HG03097 (cell line): ENCODE data around the gene DNAJA1.
A peak's percentile ranks its signal among the peaks of the same experiment; 100 is the strongest.

ENCODE experiments used
- ATAC-seq: cut with Tn5 transposase; IDR thresholded peaks from one replicate; pipeline ENCODE4 v1.9.1; 2021; ENCODE audit not compliant: unreplicated experiment, low FRiP score

Gene DNAJA1

GRCh38 chr9:33025572-33026342 is 684 bp downstream of the DNAJA1 start:
- ATAC-seq, result peak; percentile 36

DNA sequence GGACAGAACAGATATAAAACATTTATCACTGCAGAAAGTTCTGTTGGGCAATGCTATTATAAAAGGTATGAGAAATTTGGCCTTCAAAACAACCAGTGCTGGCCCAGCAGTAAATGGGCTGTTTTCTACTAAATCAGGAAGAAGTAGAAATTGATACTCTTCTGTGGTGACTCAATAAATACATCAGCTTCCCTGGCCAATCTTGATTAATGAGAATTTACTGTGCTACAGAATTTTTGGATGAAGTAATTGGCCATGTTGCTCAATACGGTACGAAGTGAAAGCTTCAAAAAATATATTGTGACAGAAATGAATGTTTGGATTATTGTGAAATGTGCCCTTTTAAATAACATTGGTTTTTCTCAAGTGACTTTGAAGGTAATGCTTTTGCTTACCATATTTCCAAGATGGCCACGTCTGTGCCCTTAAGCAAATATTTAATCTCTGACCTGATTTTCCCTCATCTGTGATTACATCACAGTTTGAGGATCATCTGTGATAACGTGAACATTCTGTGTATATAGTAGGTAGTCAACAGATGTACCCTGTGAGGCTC is 4.2 kb downstream of the DNAJA1 start:
- no peak for ATAC-seq

- ATAC-seq, result no peak
Observed at GRCh38 chr9:33030285-33030684, 5.2 kb downstream of the DNAJA1 start.

GRCh38 chr9:33032292-33032691 is 7.2 kb downstream of the DNAJA1 start:
- no peak for ATAC-seq

DNA sequence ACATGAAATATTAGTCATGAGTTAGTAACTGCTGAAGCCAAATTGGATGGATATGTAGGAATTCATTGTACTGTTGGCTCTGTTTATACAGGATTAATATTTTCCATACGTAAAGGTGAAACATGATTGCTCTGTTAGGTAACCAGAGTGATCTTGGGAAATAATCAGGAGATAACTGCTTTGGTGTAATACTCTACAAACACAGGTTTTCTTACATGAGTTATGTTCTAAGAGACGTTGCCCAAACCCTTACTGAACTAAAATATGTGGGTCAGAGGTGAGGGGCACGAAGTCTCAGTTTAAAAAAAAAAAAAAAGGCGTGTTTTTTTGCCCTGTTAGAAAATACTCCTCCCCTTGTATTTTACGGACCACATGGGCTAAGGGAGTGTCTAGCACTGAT is 7.8 kb downstream of the DNAJA1 start:
- no peak for ATAC-seq

DNA sequence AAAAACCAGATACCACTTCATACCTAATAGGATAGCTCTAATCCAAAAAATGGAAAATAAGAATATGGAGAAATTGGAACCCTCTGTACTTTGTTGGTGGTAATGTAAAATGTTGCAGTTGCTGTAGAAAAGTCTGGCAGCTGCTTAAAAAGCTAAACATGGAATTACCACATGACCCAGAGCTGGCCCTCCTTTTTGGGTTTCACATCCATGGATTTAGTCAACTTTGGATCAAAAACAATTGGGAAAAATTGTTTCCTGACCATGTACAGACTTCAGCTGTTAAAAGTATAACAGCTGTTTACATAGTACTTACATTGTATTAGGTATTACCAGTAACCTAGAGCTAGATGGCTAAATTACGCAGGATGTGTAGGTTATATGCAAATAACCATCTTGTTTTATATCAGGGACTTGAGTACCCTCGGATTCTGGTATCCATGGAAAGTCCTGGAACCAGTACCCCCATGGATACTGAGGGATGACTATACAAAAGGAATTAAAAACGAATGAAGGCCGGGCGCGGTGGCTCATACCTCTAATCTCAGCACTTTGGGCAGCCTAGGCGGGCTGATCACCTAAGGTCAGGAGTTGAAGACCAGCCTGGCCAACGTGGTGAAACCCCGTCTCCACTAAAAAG is 15.8 kb downstream of the DNAJA1 start:
- ATAC-seq, result no peak

- ATAC-seq, result no peak
Observed at GRCh38 chr9:33041432-33042188, 16.5 kb downstream of the DNAJA1 start.

- ATAC-seq, result no peak
Observed at GRCh38 chr9:33042473-33042872, 17.4 kb downstream of the DNAJA1 start.

DNA sequence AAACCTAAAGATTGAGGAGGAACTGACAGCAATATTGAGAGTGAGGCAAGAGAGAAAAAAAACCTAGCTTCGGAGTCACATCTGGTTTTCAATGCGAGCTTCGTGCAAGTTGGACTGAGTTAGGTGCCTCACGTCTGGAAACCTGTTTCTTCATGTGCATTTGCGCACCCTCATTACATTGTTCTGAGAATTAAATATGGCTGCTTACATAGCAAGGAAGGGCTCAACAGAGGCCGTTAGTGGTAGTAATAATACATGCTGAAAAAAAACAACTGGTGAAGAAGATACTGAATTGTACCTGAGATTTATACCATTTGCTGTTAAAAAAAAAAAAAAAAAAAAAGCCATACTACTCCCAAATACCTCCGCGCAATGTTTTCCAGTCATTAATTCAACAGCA is 18.6 kb downstream of the DNAJA1 start:
- no peak for ATAC-seq

DNA sequence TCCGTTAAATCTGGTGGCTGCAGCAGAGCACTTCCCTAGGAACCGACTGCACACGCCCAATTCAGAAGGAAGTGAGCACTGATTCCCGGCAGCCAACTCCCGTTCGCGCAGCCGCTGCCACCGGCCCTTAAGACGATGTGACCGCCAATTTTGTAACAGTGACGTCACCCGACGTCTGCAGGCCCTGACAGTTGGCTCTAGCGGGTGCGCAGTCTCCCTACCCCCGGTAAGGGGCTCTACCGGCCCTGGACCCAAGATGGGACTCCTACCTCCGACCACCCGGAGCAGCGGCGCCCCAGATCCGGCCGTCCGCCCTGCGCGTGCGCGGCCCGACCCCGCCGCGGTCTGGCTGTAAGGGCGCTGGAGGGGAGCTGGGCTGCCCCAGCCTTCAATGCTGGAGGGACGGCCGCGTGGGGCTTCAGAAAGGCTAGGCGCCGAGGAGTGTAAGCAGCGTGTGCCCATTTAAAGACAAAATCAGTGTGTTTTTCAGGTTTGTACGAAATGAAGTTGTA is 19.1 kb downstream of the DNAJA1 start:
- peak; percentile 60 for ATAC-seq

GRCh38 chr9:33044677-33045282 is 19.7 kb downstream of the DNAJA1 start:
- no peak for ATAC-seq

GRCh38 chr9:33046061-33046460 is 21.0 kb downstream of the DNAJA1 start:
- ATAC-seq, result no peak

DNA sequence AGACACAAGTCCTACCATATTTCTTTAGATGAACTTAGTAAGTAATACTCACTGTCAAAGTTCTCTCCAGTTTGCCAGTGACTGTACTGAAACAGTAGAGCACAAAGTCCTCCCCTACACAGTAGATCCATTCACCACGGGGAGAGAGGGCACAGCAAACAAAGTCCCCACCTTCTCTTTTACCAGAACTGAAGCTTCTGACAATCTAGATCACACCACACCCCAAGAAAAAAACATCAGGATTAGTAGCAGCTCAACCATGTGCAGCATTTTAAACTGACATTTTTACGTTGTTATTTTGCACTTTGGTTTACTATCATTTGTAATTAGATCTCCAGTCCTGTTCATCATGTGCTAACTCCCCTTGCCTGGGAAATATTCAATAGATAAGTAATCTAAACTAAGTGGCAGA is 23.0 kb downstream of the DNAJA1 start:
- ATAC-seq, result no peak

DNA sequence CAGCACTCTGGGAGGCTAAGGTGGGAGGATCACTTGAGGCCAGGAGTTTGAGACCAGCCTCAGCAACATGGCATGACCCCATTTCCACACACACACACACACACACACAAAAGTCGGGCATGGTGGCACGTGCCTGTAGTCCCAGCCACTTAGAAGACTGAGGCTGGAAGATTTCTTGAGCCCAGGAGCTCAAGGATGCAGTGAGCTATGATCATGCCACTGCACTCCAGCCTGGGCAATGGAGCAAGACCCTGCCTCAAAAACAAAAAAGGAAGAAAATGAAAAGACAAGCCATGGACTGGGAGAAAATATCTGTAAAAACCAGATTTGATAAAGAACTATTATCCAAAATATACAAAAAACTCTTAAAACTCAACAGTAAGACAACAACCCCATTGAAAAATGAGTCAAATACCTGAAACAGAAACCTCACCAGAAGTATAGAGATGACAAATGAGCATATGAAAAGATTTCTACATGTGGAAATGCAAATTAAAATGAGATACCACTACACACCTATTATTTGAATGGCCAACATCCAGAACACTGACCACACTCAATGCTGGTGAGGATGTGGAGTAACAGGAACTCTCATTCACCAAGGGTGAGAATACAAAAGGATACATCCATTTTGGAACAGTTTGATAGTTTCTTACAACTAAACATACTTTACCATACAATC is 24.7 kb downstream of the DNAJA1 start:
- ATAC-seq, result peak; percentile 64

DNA sequence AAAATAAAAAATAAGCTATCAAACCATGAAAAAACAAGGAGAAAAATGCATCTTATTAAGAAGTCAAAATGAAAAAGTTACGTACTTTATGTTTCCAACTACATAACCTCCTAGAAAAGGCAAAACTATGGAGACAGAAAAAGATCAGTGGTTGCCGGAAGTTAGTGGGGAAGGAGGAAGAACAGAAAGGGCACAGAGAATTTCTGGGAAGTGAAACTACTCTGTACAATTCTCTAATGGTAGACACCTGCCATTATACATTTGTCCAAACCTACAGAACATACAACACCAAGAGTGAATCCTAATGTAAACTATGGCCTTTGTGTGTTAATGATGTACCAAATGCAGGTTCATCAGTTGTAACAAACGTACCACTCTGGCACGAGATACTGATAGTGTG is 26.1 kb downstream of the DNAJA1 start:
- no peak for ATAC-seq

GRCh38 chr9:33065157-33066076 is 40.3 kb downstream of the DNAJA1 start:
- no peak for ATAC-seq

DNA sequence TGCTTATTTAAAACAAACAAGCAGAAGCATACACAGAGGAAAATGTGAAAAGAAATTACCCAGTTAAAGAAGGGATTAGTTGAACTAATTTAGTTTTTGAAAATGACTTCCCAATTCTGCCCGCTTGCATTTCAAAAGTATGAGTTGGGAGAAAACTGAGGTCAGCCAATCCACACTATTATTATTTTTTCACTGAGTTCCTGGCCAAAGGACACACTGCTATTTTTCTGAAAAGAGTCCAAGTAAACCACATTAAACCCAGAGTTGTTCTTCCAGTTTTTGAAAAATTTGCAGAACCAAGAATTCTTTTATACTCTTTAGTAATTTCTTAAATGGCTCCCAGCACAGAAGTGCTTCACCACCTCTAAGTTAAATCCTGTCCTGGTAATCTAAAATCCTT is 43.9 kb downstream of the DNAJA1 start:
- no peak for ATAC-seq

GRCh38 chr9:33076046-33077004 is 51.3 kb downstream of the DNAJA1 start, which contains the start of gene SMU1:
SMU1 (minus strand) TSS chr9:33076674; CDS start chr9:33076608, 66 bp downstream.
- peak; percentile 98 for ATAC-seq
